Stomach smooth muscle (tissue), 2 donors: ENCODE data around the gene CCNL2.

Source experiments
- H3K27ac ChIP-seq: one replicate; pipeline ENCODE4 v1.7.0; 2013; ENCODE audit warnings: mild to moderate bottlenecking, low read length, inconsistent platforms
- H3K27me3 ChIP-seq, 2 donors: one replicate each; pipeline ENCODE4 v1.7.0; 2013; ENCODE audit warnings: low read length in 2 of 2; ENCODE audit not compliant: insufficient read depth in 2 of 2, control insufficient read depth in 1 of 2
- H3K36me3 ChIP-seq, 2 donors: one replicate each; pipeline ENCODE4 v1.7.0; 2013; ENCODE audit warnings: low read length in 2 of 2; ENCODE audit not compliant: control insufficient read depth in 2 of 2, insufficient read depth in 2 of 2
- H3K4me1 ChIP-seq: one replicate; pipeline ENCODE4 v1.7.0; 2013; ENCODE audit warnings: low read length; ENCODE audit not compliant: control insufficient read depth, insufficient read depth
- H3K4me3 ChIP-seq, 2 donors: one replicate each; pipeline ENCODE4 v1.7.0; 2013; ENCODE audit warnings: low read length in 2 of 2
- H3K9ac ChIP-seq, 2 donors: one replicate each; pipeline ENCODE4 v1.7.0; 2013; ENCODE audit warnings: low read length in 2 of 2, mild to moderate bottlenecking in 1 of 2
- H3K9me3 ChIP-seq, 2 donors: one replicate each; pipeline ENCODE4 v1.7.0; 2013; ENCODE audit warnings: low read length in 2 of 2; ENCODE audit not compliant: control insufficient read depth in 2 of 2
- donor health status: healthy.
- donor health status: Pancreatic carcinoma.

CCNL2 gene

GRCh38 chr1:1425753-1426495, 26.8 kb upstream of the CCNL2 start:
- H3K9me3 ChIP-seq = no peaks in the 10 kb centered on the region
- H3K4me3 ChIP-seq = no peak overlapping the region
- H3K27ac ChIP-seq = no peak overlapping the region
- no peaks in the 10 kb centered on the region for H3K36me3 ChIP-seq
- H3K9ac ChIP-seq = no peak overlapping the region
- H3K27me3 ChIP-seq = no peaks in the 10 kb centered on the region
- peaks cover 19% of the 10 kb centered on the region for H3K4me1 ChIP-seq

DNA sequence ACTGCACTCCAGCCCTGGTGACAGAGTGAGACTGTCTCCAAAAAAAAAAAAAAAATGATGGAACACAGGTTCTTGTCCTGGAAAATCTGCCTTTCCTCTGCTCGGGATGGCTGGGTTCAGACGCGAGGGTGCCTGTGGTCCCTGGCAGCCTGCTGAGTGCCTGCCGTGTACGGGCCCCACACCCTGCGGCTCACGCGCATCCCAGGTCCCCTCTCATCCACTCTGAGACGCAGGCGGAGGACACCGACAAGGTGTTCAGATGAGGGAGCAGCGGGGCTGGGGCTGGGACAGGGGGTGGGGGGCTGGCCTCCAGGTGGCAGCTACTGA, 26.3 kb upstream of the CCNL2 start:
- Histone ChIP-seq H3K27ac (no peak overlapping the region), H3K9ac (no peak overlapping the region), H3K4me1 (peaks cover 19% of the 10 kb centered on the region)

GRCh38 chr1:1424707-1425106, 25.6 kb upstream of the CCNL2 start:
- Histone ChIP-seq H3K9me3 (no peaks in the 10 kb centered on the region), H3K4me1 (peaks cover 14% of the 10 kb centered on the region), H3K36me3 (no peaks in the 10 kb centered on the region), H3K4me3 (no peak overlapping the region), H3K9ac (no peak overlapping the region), H3K27me3 (no peaks in the 10 kb centered on the region), H3K27ac (no peak overlapping the region)

More for the DNA sequence above, 26.3 kb upstream of the CCNL2 start:
- H3K36me3 ChIP-seq = no peaks in the 10 kb centered on the region
- no peaks in the 10 kb centered on the region for H3K9me3 ChIP-seq
- H3K4me3 ChIP-seq = no peak overlapping the region
- no peaks in the 10 kb centered on the region for H3K27me3 ChIP-seq

GRCh38 chr1:1423245-1423597, 24.1 kb upstream of the CCNL2 start:
- Histone ChIP-seq H3K4me1 (peaks cover 16% of the 10 kb centered on the region), H3K27ac (no peak overlapping the region), H3K27me3 (no peaks in the 10 kb centered on the region)

DNA sequence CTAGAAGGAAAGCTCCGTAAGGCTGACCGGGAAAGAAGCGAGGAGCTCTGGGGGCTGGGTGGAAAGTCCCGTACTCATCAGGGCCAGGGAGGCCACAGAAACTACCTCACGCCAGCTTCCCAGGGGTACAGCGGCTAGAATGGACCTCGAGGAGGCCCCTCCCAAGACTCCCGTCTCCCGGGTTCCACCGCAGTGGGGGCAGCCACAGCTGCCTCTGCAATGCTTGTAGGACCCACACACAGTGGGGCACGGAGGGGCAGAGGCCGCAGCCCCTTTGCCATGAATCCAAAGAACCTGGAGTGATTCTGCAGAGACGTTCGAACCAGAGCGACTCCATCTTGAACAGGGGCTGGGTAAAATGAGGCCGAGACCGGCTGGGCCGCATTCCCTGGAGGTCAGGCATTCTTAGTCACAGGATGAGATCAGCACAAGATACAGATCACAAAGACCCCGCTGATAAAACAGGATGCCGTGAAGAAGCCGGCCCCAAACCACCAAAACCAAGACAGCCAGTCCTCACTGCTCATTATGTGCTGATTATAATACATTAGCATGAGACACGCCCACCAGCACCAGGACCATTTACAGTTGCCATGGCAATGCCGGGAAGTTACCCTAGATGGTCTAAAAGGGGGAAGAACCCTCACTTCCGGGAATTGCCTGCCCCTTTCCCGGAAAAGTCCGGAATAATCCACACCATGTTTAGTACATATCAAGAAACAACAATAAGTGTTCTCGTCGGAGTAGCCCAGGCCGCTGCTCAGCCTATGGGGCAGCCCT, 23.5 kb upstream of the CCNL2 start:
- no peak overlapping the region for H3K9ac ChIP-seq
- H3K36me3 ChIP-seq = no peaks in the 10 kb centered on the region
- no peak overlapping the region for H3K27ac ChIP-seq
- H3K27me3 ChIP-seq = no peaks in the 10 kb centered on the region
- H3K9me3 ChIP-seq = no peaks in the 10 kb centered on the region
- no peak overlapping the region for H3K4me3 ChIP-seq
- H3K4me1 ChIP-seq = peaks cover 16% of the 10 kb centered on the region

More at GRCh38 chr1:1423245-1423597, 24.1 kb upstream of the CCNL2 start:
- H3K9ac ChIP-seq = no peak overlapping the region
- no peaks in the 10 kb centered on the region for H3K36me3 ChIP-seq
- no peak overlapping the region for H3K4me3 ChIP-seq
- no peaks in the 10 kb centered on the region for H3K9me3 ChIP-seq

DNA sequence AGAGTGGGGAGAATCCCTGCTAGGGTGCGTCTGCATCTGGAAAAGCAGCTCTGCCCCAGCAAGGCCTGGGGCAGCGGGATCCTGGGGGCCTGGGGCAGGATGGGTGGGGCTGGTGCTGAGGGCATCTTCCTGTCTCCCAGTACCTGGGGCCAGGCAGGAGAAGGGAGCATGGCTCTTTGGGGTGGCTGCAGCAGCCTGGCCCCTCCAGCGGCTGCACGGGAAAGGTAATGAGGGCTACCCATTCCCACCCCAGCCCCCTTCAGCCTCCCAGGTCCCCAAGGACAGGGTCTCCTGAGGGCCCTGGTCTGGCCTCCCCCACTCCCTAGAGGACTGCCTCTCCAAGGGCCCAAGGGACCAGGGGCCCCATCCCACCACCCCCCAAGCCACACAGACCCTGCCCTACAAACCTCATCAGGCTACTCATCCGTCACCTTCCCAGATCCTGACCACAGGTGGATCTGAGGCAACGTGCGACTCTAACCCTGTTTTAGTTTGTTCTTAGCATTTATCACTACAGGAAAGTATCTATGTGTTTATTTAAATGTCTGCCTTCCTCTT, 22.9 kb upstream of the CCNL2 start:
- Histone ChIP-seq H3K4me1 (peaks cover 16% of the 10 kb centered on the region), H3K4me3 (no peak overlapping the region), H3K36me3 (no peaks in the 10 kb centered on the region), H3K9ac (no peak overlapping the region), H3K27me3 (no peaks in the 10 kb centered on the region), H3K9me3 (no peaks in the 10 kb centered on the region), H3K27ac (no peak overlapping the region)

- Histone ChIP-seq H3K36me3 (no peaks in the 10 kb centered on the region), H3K9ac (peak within 1 kb of the TSS; percentile 47 to 51), H3K9me3 (no peaks in the 10 kb centered on the region), H3K27ac (no peak within 1 kb of the TSS), H3K4me3 (peak within 1 kb of the TSS in 1 of 2 donors; percentile 71), H3K27me3 (no peaks in the 10 kb centered on the region), H3K4me1 (peaks cover 16% of the 10 kb centered on the region)
These were observed 22.2 kb upstream of the CCNL2 start, which contains the start of gene ANKRD65 for GRCh38 chr1:1421147-1421906. Gene ANKRD65 (minus strand): TSS chr1:1421276. CDS start chr1:1421005, 271 bp downstream.

GRCh38 chr1:1420654-1421141, 21.6 kb upstream of the CCNL2 start:
- H3K36me3 ChIP-seq = no peaks in the 10 kb centered on the region
- no peak overlapping the region for H3K27ac ChIP-seq
- H3K4me1 ChIP-seq = peaks cover 16% of the 10 kb centered on the region
- H3K9ac ChIP-seq = peak overlapping the region; percentile 47 to 51
- H3K9me3 ChIP-seq = no peaks in the 10 kb centered on the region
- peak overlapping the region in 1 of 2 donors; percentile 71 for H3K4me3 ChIP-seq
- H3K27me3 ChIP-seq = no peaks in the 10 kb centered on the region

- Histone ChIP-seq H3K4me1 (peaks cover 16% of the 10 kb centered on the region), H3K9me3 (no peaks in the 10 kb centered on the region), H3K27me3 (no peaks in the 10 kb centered on the region), H3K9ac (peak overlapping the region; percentile 50 to 80), H3K4me3 (peak overlapping the region; percentile 4 to 71), H3K36me3 (no peaks in the 10 kb centered on the region), H3K27ac (peak overlapping the region; percentile 53)
These were observed 20.9 kb upstream of the CCNL2 start for GRCh38 chr1:1419813-1420653.
